Duodenal mucosa (tissue), 2 donors: ENCODE measurements around the gene GIT2.
A peak's percentile ranks its signal among the peaks of the same experiment; 100 is the strongest.

Experiments used
- H3K27ac ChIP-seq: one replicate; pipeline ENCODE4 v1.7.0; 2013; ENCODE audit warnings: low read depth, low read length
- H3K27me3 ChIP-seq, 2 donors: one replicate each; pipeline ENCODE4 v1.7.0; 2013; ENCODE audit warnings: low read length in 2 of 2, control low read depth in 1 of 2; ENCODE audit not compliant: insufficient read depth in 2 of 2, control insufficient read depth in 1 of 2
- H3K36me3 ChIP-seq, 2 donors: one replicate each; pipeline ENCODE4 v1.7.0; 2013; ENCODE audit warnings: low read length in 2 of 2, control low read depth in 1 of 2; ENCODE audit not compliant: insufficient read depth in 2 of 2, control insufficient read depth in 1 of 2
- H3K4me1 ChIP-seq, 2 donors: one replicate each; pipeline ENCODE4 v1.7.0; 2013; ENCODE audit warnings: low read length in 2 of 2, control low read depth in 1 of 2; ENCODE audit not compliant: insufficient read depth in 2 of 2, control insufficient read depth in 1 of 2
- H3K4me3 ChIP-seq, 2 donors: one replicate each; pipeline ENCODE4 v1.7.0; 2013; ENCODE audit warnings: low read length in 2 of 2, low read depth in 1 of 2
- H3K9ac ChIP-seq, 2 donors: one replicate each; pipeline ENCODE4 v1.7.0; 2013; ENCODE audit warnings: low read length in 2 of 2, low read depth in 1 of 2
- H3K9me3 ChIP-seq, 2 donors: one replicate each; pipeline ENCODE4 v1.7.0; 2013; ENCODE audit warnings: low read length in 2 of 2, control low read depth in 1 of 2; ENCODE audit not compliant: control insufficient read depth in 1 of 2

Gene GIT2

DNA sequence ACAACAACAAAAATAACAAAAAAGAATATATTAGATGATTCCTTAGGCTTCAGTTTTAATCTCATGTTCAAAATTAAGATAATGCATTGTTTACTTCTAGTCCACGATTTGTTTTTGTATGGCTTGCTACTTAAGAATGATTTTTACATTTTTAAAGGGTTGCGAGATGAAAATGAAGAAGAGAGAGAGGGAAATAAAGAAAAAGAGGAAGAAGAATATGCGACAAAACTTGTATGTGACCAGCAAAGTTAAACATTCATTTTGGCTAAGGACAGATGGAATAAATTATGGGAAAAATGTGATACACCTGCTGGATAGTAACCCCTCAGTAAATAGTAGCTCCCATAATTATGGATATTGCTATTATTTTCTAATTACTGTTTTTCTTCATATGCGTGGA lies 1.2 kb upstream of the GIT2 start:
- H3K27me3 ChIP-seq: no peaks in the 10 kb centered on the region
- peaks cover 2% of the 10 kb centered on the region in 2 donors for H3K36me3 ChIP-seq
- no peak overlapping the region for H3K27ac ChIP-seq
- peaks cover 29 to 39% of the 10 kb centered on the region in 2 donors for H3K4me1 ChIP-seq
- H3K9me3 ChIP-seq: no peaks in the 10 kb centered on the region
- no peak overlapping the region for H3K9ac ChIP-seq
- H3K4me3 ChIP-seq: no peak overlapping the region

DNA sequence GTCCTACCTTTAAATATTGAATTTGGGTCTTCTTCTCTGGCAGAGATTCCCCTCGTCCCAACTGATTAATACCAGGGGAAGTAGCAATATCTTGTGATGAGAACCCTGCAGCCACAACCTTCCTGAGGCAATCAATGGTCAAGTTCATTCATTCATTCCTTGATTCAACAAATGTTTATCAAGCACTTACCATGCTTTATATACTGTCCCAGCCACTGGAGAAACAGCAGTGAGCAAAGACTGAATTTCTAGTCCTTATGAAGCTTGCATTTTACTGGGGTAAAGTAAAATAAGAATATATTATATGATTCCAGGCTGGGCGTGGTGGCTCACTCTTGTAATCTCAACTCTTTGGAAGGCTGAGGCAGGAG lies 300 bp upstream of the GIT2 start:
- Histone ChIP-seq H3K27ac (no peak overlapping the region), H3K36me3 (peaks cover 3 to 6% of the 10 kb centered on the region in 2 donors), H3K4me3 (peak overlapping the region; percentile 84 to 95), H3K9me3 (no peaks in the 10 kb centered on the region), H3K4me1 (peaks cover 23 to 37% of the 10 kb centered on the region in 2 donors), H3K27me3 (no peaks in the 10 kb centered on the region), H3K9ac (peak overlapping the region in 1 of 2 donors; percentile 78)

DNA sequence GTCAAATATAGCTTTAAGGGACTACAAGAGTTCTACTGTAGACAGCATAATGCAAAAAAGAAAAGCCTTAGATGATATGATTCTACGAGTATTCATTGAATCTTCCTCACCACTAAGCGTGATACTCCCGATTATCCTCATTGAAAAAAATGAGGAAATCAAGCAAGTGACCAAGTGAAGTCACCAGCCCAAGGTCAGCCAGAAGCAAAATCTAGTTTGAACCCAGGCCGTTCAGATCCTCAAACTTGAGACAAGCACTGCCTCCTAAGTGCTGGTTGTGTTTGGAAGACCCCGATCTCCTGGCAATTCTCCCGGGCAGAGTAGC lies 845 bp downstream of the GIT2 start:
- Histone ChIP-seq H3K9ac (peak overlapping the region; percentile 78 to 90), H3K4me3 (peak overlapping the region; percentile 84 to 95), H3K27ac (peak overlapping the region; percentile 80), H3K9me3 (no peaks in the 10 kb centered on the region), H3K4me1 (peaks cover 23 to 35% of the 10 kb centered on the region in 2 donors), H3K27me3 (no peaks in the 10 kb centered on the region), H3K36me3 (peaks cover 5 to 16% of the 10 kb centered on the region in 2 donors)

DNA sequence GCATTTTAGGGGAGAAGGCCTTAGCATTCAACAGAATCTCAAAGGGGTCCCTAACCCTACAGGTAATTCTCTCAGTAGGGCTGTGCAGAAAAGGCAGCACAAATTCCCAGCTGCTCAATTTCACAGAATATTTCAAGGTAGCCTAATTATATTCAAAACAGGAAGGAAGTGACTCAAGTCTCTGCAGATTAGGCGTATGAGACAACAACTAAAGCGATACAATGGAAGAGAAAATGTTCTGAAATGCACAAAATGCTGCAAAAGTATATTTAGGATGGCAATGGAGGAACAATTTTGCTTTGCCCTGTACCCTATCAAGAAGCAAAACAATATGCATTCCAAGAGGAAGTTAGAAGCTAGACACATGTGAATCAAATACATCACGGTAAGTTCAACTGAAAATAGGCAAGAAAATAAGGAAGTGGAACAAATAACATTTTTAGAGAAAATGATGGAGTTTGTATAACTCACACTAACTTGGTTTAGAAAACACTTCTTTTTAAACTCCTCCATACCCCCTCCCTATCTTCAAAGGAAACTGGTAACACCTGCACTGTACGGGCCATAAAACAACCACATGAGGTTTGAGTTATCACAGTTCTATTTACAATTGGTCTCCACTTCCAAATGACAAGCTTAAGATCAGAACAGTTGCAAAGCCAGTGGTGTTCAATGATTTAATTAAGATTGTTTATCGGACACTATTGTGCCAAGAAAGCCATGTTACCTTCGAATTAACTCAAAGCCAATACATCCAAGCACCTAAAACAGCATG lies 1.6 kb downstream of the GIT2 start:
- Histone ChIP-seq H3K27ac (no peak overlapping the region), H3K4me3 (peak overlapping the region; percentile 84 to 95), H3K36me3 (peaks cover 8 to 24% of the 10 kb centered on the region in 2 donors), H3K4me1 (peaks cover 23 to 30% of the 10 kb centered on the region in 2 donors), H3K27me3 (no peaks in the 10 kb centered on the region), H3K9ac (peak overlapping the region; percentile 78 to 90), H3K9me3 (no peaks in the 10 kb centered on the region)

DNA sequence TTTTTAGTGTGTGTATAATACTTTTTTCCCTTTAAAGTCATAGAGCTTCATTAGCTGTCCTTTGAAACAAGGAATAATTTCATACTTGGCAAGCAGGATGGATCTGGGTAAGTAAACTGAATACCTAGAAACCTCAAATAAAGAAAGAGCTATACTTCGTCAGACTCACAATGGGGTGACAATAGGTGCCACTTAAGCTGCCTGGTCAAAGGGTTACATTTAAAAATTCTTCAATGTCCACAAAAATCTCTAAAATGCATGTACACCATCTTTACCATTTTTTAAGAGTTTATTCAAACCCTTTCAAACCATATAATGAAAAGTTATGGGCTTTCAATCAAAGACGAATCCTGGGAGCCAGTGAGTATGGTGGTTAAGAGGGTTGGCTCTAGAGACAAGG lies 3.1 kb downstream of the GIT2 start:
- H3K9me3 ChIP-seq: no peaks in the 10 kb centered on the region
- no peak overlapping the region for H3K4me3 ChIP-seq
- peaks cover 13 to 37% of the 10 kb centered on the region in 2 donors for H3K36me3 ChIP-seq
- H3K27me3 ChIP-seq: no peaks in the 10 kb centered on the region
- H3K9ac ChIP-seq: no peak overlapping the region
- peaks cover 20 to 22% of the 10 kb centered on the region in 2 donors for H3K4me1 ChIP-seq
- H3K27ac ChIP-seq: no peak overlapping the region

DNA sequence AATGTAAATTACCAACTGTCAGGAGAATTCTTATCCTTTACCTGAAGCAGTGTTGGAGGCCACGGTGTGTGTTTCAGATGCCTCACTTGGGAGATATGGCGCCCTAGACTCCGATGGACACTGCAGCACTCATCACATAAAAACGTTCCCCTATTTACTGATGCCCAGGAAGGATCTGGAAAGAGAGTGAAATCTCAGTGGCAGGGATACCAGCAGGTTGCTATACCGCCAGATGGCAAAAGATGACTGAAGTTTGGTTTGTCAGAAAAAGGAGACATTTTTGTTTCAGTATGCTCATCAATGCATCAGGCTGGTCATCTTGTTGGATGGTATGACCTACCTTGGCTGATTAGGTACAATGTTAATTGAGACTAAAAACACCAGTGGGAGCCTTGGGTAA lies 4.6 kb downstream of the GIT2 start:
- no peak overlapping the region for H3K27ac ChIP-seq
- peaks cover 17 to 20% of the 10 kb centered on the region in 2 donors for H3K4me1 ChIP-seq
- H3K36me3 ChIP-seq: peaks cover 13 to 44% of the 10 kb centered on the region in 2 donors
- H3K4me3 ChIP-seq: no peak overlapping the region
- no peaks in the 10 kb centered on the region for H3K9me3 ChIP-seq
- no peak overlapping the region for H3K9ac ChIP-seq
- no peaks in the 10 kb centered on the region for H3K27me3 ChIP-seq

DNA sequence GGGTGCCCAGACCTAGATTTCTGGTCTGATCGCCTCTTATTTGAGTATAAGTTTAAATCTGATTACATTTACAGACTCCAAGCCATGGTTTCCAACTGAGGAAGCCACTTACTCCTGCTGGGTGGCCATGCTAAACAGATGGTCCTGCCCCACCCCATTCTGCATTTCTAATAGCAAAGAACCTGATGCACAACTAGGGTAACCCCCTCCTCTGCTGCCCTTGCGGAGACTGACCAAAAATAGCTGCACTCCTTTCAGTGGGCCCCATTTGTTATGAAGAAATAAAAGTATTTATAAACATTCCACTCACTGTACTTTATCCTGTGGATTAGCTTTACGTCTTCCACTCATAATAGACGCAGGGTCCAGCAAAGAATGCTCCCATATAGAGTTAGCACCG lies 6.8 kb downstream of the GIT2 start:
- no peaks in the 10 kb centered on the region for H3K27me3 ChIP-seq
- H3K9ac ChIP-seq: peak overlapping the region in 1 of 2 donors; percentile 11
- H3K4me3 ChIP-seq: no peak overlapping the region
- H3K27ac ChIP-seq: no peak overlapping the region
- H3K36me3 ChIP-seq: peaks cover 13 to 56% of the 10 kb centered on the region in 2 donors
- H3K4me1 ChIP-seq: peaks cover 7 to 10% of the 10 kb centered on the region in 2 donors
- H3K9me3 ChIP-seq: no peaks in the 10 kb centered on the region

DNA sequence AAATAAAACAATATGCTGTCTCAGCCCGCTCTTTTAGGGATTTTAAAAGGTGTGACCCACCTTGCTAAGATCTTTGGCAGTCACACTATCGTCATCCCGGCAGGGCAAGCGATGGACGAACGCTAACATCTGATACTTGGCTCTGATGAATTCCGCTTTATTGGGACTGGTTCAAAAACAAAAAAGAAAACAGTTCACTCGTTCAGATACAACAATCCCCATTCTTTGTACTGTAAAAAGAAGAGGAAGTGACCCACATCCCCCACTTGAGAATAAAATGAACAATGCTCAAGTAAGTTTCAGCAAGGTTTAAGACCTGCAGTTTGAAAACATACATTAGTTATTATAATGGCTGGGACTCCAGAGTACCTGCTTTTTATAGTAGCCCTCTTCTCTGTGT lies 7.3 kb downstream of the GIT2 start:
- H3K36me3 ChIP-seq: peaks cover 14 to 58% of the 10 kb centered on the region in 2 donors
- peaks cover 4 to 5% of the 10 kb centered on the region in 2 donors for H3K4me1 ChIP-seq
- no peaks in the 10 kb centered on the region for H3K27me3 ChIP-seq
- H3K4me3 ChIP-seq: no peak overlapping the region
- no peak overlapping the region for H3K27ac ChIP-seq
- no peaks in the 10 kb centered on the region for H3K9me3 ChIP-seq
- peak overlapping the region in 1 of 2 donors; percentile 11 for H3K9ac ChIP-seq

DNA sequence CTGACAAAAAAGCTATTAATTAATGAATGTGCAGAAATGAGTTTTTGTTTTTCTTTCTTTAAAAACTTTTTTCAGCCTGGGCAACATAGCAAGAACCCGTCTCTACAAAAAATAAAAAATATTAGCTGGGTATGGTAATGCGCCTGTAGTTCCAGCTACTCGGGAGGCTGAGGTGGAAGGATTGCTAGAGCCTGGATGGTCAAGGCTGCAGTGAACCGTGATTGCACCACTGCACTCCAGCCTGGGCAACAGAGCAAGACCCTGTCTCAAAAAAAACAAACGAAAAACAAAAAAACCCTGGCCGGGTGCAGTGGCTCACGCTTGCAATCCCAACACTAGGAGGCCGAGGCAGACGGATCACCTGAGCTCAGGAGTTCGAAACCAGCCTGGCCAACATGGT lies 7.9 kb downstream of the GIT2 start:
- Histone ChIP-seq H3K27me3 (no peaks in the 10 kb centered on the region), H3K27ac (no peak overlapping the region), H3K4me3 (no peak overlapping the region), H3K9me3 (no peaks in the 10 kb centered on the region), H3K36me3 (peaks cover 20 to 65% of the 10 kb centered on the region in 2 donors), H3K9ac (no peak overlapping the region), H3K4me1 (peaks cover 3 to 4% of the 10 kb centered on the region in 2 donors)

DNA sequence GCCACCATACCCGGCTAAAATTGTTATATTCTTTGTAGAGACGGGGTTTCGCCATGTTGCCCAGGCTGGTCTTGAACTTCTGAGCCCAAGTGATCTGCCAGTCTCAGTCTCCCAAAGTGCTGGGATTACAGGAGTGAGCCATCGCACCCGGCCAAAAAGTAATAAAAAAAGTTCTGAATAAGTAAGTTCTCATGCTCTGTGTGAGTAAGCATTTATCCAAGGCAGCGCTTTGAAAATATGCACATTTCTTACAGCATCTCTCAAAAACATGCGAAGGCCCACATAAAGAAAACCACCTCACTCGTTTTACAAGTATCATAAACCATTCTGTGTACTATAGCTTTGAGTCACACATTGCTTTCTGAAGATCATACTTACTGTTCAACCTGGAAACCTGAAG lies 8.6 kb downstream of the GIT2 start:
- Histone ChIP-seq H3K9me3 (no peaks in the 10 kb centered on the region), H3K4me1 (peaks cover 3 to 4% of the 10 kb centered on the region in 2 donors), H3K4me3 (no peak overlapping the region), H3K27me3 (no peaks in the 10 kb centered on the region), H3K9ac (no peak overlapping the region), H3K27ac (no peak overlapping the region), H3K36me3 (peaks cover 22 to 71% of the 10 kb centered on the region in 2 donors)
